ENCODE results near the gene KDM5A.
A peak's percentile ranks its signal among the peaks of the same experiment; 100 is the strongest.

Gene KDM5A

DNA sequence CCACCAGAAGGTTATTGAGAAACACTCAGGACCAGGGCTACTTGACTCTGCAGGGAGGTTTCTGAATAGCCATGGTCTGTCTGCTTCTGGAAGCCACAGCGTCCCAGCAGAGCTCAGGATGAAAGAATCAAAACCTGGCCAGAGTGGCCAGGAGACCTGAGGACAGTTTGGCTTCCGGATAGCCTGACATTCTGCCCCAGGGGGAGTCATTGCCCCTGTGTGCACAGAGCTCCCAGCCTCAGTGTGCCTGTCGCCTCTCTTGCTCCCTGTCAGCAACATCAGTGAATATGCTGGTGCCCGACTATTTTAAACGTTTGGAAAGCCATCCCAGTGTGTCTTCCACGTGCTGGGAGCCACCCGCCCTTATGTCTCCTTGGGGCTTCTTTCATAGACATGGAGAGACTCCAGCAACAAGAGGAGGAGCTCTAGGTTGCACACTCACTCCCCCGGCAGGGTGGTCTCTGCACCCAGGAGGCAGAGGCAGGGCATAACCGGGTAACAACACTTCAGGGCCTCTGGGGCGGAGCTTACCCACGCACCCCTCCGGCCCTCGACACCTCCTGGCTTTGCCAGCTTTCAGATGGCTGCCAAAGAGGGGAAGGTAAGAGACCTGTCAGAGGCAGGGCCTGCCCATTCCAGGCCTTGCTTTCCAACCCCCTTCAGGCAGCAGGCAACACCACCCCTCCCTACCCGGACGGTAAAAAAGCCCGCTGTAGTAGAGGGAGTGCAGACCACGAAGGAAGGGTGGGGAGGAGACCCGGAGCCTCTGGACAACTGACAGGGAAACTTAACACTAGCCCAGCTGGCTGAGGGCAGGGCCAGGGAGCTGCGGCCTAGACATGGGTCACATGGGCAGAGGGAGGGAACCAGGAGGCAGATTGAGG, 156.1 kb downstream of the KDM5A start:
- no peak for TF ChIP-seq Cebpa-rat (IDR thresholded peaks at IDR 0.05)
- Histone ChIP-seq H3K4me2 (peak overlapping the region; percentile 45 to 80 (median 58)), H3K4me3 (no peak overlapping the region), H3K9me3 (replicated peaks in 1 of 11) (peaks cover 30 to 43% (median 40%) of the 10 kb centered on the region in 11 experiments), H4K20me1 (no peaks in the 10 kb centered on the region), H3K36me3 (no peaks in the 10 kb centered on the region), H3K4me1 (peaks cover 11 to 20% (median 15%) of the 10 kb centered on the region in 10 experiments), H3K27me3 (no peaks in the 10 kb centered on the region), H3K9ac (peak overlapping the region in 8 of 11 experiments; percentile 10 to 52 (median 37); a peak in 10 of 22 replicates), H3K27ac (peak overlapping the region in 8 of 11 experiments; percentile 13 to 53 (median 42); a peak in 12 of 22 replicates)

DNA sequence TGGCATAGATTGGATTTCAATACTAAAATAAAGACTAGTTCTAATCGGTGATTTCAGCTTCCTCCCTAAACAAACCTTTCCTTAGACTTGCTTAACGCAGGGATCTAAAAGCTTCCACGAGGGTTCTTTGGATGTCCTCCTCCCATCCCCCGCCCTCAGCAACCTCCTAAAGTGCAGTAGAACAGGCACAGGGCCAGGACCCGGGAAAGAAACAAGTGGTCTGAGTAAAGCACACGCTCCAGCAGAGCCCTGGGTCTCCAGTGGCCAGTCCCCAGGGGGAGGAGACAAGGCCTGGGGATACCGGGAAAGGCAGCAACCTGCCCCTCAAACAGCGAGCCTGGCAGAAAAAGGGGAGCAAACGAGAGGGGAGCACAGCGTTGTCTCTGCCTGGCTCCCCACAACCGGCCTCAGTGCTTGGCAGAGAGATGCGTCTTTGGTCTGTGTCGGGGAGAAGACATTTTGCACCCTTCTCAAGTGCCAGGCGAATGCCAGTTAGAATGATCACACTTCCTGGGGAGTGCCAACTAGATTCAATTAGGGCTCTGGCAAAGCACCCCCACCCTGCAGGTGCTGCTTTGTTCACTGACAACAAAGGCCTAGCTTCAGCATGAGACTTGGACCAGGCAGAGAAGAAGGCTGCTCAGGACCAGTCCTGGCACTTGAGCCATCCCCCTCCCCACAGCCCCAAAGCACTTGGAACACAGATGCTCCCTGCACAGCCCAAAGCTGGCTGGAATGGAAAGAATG, 158.0 kb downstream of the KDM5A start:
- H3K27me3 ChIP-seq: no peaks in the 10 kb centered on the region
- no peak overlapping the region for H3K27ac ChIP-seq
- no peak overlapping the region for H3K4me2 ChIP-seq
- H4K20me1 ChIP-seq: no peaks in the 10 kb centered on the region
- H3K36me3 ChIP-seq: no peaks in the 10 kb centered on the region
- peaks cover 15 to 24% (median 21%) of the 10 kb centered on the region in 11 experiments for H3K9me3 ChIP-seq (replicated peaks in 1 of 11)
- TF ChIP-seq Cebpa-rat (IDR thresholded peaks at IDR 0.05): no peak
- peaks cover 11 to 20% (median 15%) of the 10 kb centered on the region in 10 experiments for H3K4me1 ChIP-seq
- H3K9ac ChIP-seq: no peak overlapping the region
- no peak overlapping the region for H3K4me3 ChIP-seq

All from BLaER1 treated with 17β-estradiol and CSF1 and Interleukin-3, amounts not matched to agents 10 nM and 100 nM (cell line).